Renal cortex interstitium (tissue), 11 donors: ENCODE measurements around the gene ZNF254. TPM values are rescaled to one million over a fixed set of nuclear protein-coding genes. Genes with fewer than 3 reads are reported as not detected.

ENCODE experiments used
- DNase-seq, 11 donors: peaks; one replicate each; pipeline ENCODE4 v3.0.0-alpha.2; 2013; ENCODE audit warnings: low read depth in 9 of 11, low spot score in 4 of 11; ENCODE audit errors: extremely low read depth in 1 of 11
- polyA plus RNA-seq, 3 donors: library from polyadenylated mRNA; unstranded; fragments of 120-200 nt; gene quantifications; one replicate each; pipeline ENCODE4 v1.2.1, GENCODE V29; 2013; ENCODE audit not compliant: insufficient read length in 3 of 3

ZNF254 gene
- polyA plus RNA-seq, 3 donors = 29.0 to 35.0 (median 32.2) TPM

DNA sequence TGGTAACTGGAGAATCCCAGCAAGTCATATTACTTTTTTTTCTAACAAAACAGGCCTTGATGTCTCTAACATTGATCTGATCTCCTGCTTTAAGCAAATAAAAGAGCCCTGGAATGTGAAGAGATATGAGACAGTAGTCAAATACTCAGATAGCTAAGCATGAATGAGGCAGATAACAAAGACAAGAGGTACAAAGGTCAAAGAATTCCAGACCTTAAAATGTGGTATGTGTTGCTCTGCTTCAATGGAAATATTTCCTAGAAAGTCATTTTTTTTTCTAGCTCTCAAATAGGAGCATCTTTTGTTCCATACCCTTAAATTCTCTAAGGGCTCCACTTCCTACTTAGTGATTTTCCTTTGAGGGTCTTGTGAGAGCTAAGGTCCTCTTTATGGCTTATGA is 54.6 kb downstream of the ZNF254 start:
- DNase-seq = no peak

DNA sequence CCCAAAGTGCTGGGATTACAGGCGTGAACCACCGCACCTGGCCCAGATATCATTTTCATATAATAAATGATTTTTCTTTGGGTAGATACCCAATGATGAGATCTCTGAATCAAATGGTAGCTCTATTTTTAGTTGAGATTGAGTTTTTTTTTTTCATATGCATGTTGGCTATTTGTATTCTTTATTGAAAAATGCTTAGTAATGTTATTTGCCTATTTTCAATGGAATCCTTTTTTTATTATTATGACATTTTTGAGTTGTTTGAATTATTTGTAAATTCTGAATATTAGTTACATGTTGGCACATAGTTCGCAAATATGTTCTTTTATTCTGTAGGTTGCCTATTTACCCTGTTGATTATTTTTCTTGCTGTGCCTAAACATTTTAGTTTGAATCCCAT is 55.8 kb downstream of the ZNF254 start:
- no peak for DNase-seq

DNA sequence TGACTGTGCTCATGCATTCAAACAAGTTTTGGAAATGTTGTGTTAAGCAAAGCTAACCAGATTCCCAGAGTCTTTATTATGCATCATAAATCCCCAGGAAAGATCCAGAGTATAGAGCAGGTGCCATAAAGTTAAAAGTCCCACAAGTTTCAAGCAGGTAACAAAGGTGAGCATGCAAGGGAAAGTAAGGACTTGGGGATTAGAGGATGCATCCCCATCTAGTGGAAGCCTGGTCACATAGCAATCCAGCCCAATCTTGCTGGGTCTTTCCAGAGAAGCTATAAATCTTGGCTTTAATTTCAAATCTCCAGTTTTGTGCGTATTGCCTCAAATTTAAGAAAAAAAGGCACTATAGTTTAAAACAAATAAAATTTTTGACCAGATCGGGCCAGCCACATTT is 72.7 kb downstream of the ZNF254 start:
- DNase-seq = peak in 5 of 11 donors; percentile 0 to 4 (median 3)

DNA sequence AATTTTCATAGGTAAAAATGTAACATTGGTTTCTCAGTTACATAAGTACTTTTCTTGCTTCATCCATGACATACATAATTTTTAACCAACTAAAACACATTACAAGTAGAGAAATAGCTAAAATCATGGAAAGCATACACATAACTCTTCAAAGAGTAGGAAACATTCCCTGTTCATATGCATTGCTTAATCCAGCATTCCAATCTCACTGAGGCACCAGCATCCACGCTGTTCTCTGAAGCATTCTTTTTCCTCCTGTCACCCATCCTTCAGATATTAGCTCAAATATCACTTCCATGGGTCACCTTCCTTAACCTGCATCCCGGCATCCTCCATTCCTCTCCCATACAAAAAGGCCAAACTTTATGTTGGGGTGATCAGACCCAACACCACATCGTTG is 79.1 kb downstream of the ZNF254 start:
- DNase-seq = no peak

DNA sequence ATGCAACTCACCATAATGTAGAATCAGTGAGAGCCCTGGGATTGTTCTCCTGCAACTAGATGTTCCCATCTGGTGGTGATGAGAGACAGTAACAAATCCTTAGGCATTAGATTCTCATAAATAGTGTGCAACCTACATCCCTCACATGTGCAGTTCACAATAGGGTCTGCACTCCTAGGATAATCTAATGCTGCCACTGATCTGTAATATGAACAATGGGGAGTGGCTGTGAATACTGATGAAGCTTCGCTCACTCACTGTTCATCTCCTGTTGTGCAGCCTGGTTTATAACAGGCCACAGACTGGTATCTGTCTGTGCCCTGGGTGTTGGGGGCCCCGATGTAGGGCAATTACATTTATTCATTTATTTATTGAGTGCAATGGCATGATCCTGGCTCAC is 86.9 kb downstream of the ZNF254 start:
- no peak for DNase-seq

DNA sequence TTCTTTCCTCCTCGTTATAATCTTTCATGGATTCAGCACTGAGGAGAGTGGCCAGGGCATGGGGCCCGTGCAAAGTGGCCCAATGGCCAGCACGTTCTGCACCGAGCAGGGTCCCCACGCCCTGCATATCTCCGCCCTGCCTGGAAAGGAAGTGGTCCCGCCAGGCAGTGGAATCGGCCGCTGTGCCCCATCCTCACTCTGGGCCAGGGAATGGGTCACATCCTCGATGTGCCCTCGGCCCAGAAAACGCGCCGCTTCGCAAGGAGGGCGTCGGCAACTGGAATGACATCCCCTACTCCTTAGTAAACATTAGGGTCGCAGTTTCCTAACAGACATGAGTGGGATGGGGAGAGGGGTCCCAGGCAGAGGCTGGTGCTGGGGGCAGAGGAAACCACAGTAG is 90.7 kb downstream of the ZNF254 start:
- no peak for DNase-seq

DNA sequence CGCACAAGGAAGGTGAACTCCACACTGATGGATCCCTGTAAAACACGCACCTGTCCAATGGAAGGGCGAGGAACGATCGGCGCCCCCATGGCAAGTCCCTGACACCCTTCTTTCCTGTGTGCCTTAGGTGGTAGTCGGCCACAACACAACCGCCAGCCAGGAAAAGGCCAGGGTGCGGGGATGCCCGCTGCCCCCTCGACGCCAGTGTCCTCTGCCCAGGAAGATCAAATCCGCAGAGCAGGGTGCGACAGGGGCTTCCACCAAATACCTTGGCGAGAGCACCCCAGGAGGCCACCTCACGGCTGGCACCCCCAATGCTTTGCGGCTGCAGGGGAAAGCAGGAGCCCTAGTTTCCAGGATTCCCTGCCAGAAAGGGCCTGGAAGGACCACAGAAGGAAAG is 91.2 kb downstream of the ZNF254 start:
- DNase-seq = no peak

Other genes starting within 250 kb of the ZNF254 start
- 10 to 100 TPM in 2 of 3 donors, 1 to 10 TPM in 1; 9.8 to 13.8 (median 10.9) TPM for gene ZNF726, start 172.3 kb upstream of the ZNF254 start, polyA plus RNA-seq